Mammary epithelial cell (primary cell): ENCODE results near the gene BCAS3.

Source experiments
- EZH2 ChIP-seq: IDR thresholded peaks from 2 replicates; pipeline ENCODE4 v1.6.1; 2012; ENCODE audit warnings: low read length, inconsistent platforms, borderline replicate concordance
- TF ChIP-seq, protein P1 (sequence below), 2 donors: IDR thresholded peaks in 1 of 2; conservative IDR thresholded peaks in 1 of 2; 2 replicates each; pipeline ENCODE4 v1.5.1; 2011 to 2012; ENCODE audit warnings: inconsistent platforms in 2 of 2, low read length in 2 of 2, mild to moderate bottlenecking in 2 of 2, control low read depth in 1 of 2, low read depth in 1 of 2; ENCODE audit not compliant: insufficient read depth in 1 of 2; ENCODE audit errors: extremely low read depth in 1 of 2

DNA sequence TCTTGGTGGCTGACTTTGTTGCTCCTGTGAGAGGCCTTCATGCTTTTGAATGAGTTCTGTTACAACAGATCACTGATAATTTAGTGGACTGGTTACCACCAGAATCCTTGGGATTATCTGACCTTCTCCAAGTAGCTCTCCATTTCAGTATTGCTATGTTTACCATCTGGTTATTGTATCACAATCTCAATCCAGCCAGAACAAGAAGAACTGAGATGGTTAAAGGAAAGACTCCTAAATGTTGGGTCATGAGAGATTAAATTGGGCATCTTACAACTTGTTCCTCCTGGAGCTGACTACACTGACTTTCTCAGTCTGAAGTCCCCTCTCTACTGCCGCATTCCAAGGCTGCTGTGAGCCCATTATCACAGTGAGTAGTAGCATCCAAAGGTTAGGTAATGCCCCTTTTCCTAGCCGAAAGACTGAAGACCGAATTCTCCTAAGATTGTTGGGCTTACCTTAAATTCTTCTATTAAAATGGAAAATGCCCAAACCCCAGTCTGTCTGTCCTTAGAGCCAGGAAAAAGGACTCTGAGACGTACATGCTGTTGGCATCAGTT is 540.3 kb downstream of the BCAS3 start:
- no peak for TF ChIP-seq EZH2
- TF ChIP-seq, protein P1, sequence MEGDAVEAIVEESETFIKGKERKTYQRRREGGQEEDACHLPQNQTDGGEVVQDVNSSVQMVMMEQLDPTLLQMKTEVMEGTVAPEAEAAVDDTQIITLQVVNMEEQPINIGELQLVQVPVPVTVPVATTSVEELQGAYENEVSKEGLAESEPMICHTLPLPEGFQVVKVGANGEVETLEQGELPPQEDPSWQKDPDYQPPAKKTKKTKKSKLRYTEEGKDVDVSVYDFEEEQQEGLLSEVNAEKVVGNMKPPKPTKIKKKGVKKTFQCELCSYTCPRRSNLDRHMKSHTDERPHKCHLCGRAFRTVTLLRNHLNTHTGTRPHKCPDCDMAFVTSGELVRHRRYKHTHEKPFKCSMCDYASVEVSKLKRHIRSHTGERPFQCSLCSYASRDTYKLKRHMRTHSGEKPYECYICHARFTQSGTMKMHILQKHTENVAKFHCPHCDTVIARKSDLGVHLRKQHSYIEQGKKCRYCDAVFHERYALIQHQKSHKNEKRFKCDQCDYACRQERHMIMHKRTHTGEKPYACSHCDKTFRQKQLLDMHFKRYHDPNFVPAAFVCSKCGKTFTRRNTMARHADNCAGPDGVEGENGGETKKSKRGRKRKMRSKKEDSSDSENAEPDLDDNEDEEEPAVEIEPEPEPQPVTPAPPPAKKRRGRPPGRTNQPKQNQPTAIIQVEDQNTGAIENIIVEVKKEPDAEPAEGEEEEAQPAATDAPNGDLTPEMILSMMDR (conservative IDR thresholded peaks at IDR 0.05 in 1 of 2, IDR thresholded peaks at IDR 0.05 in 1 of 2; ENCODE audit: extremely low read depth in 1 of 2, insufficient read depth in 1 of 2, low read depth in 1 of 2, low read length in 2 of 2) = no peak
